Neuronal stem cell (in vitro differentiated cells): Measurements from ENCODE around the gene SEL1L.
"Not testable (repeated sequence)": the region's sequence is repeated elsewhere in the genome, so short reads cannot be mapped to it uniquely, and the experiment has no call there.

Experiments
- DNase-seq: peaks from one replicate; pipeline ENCODE4 v3.0.0-alpha.2; 2013; ENCODE audit warnings: low spot score
- H2AFZ ChIP-seq: one replicate; pipeline ENCODE4 v1.6.1; 2013; ENCODE audit warnings: mild to moderate bottlenecking, low read length, inconsistent platforms
- H2AK5ac ChIP-seq: 2 replicates; pipeline ENCODE4 v1.6.1; 2013; ENCODE audit warnings: low read depth, mild to moderate bottlenecking, inconsistent platforms, low read length, moderate library complexity, mixed read lengths
- H2BK120ac ChIP-seq: 2 replicates; pipeline ENCODE4 v1.6.1; 2013; ENCODE audit warnings: low read depth, mild to moderate bottlenecking, inconsistent platforms, low read length, moderate library complexity, mixed read lengths
- H2BK12ac ChIP-seq: one replicate; pipeline ENCODE4 v1.6.1; 2013; ENCODE audit warnings: low read length, inconsistent platforms
- H2BK15ac ChIP-seq: 2 replicates; pipeline ENCODE4 v1.6.1; 2013; ENCODE audit warnings: mild to moderate bottlenecking, low read length, inconsistent platforms, mixed read lengths
- H2BK5ac ChIP-seq: one replicate; pipeline ENCODE4 v1.6.1; 2013; ENCODE audit warnings: inconsistent platforms, mild to moderate bottlenecking, low read length, moderate library complexity
- H3K14ac ChIP-seq: one replicate; pipeline ENCODE4 v1.6.1; 2013; ENCODE audit warnings: low read length, inconsistent platforms
- H3K18ac ChIP-seq: 2 replicates; pipeline ENCODE4 v1.6.1; 2013; ENCODE audit warnings: low read length, inconsistent platforms
- H3K23ac ChIP-seq: 2 replicates; pipeline ENCODE4 v1.6.1; 2013; ENCODE audit warnings: low read depth, mild to moderate bottlenecking, mixed read lengths, low read length, inconsistent platforms; ENCODE audit not compliant: poor library complexity
- H3K27ac ChIP-seq: replicated peaks from 3 replicates; pipeline ENCODE4 v1.5.1; 2013; ENCODE audit warnings: low read length, inconsistent platforms
- H3K27me3 ChIP-seq, 3 experiments: 2 replicates each; pipeline ENCODE4 v1.6.1; 2013; ENCODE audit warnings: low read length in 3 of 3, mild to moderate bottlenecking in 2 of 3, inconsistent platforms in 1 of 3, low read depth in 1 of 3, mixed read lengths in 1 of 3, moderate library complexity in 1 of 3; ENCODE audit not compliant: control insufficient read depth in 3 of 3, insufficient read depth in 3 of 3
- H3K36me3 ChIP-seq, 2 donors: replicated peaks in 1 of 2; 2 replicates each; pipeline ENCODE4 v1.6.1; 2013; ENCODE audit warnings: low read length in 2 of 2; ENCODE audit not compliant: control insufficient read depth in 2 of 2, insufficient read depth in 2 of 2
- H3K4ac ChIP-seq: 2 replicates; pipeline ENCODE4 v1.6.1; 2013; ENCODE audit warnings: inconsistent platforms, mild to moderate bottlenecking, low read length, moderate library complexity
- H3K4me1 ChIP-seq, 2 donors: 1 replicate in 1 of 2; 2 replicates in 1 of 2; pipeline ENCODE4 v1.6.1; 2013; ENCODE audit warnings: low read length in 2 of 2, low read depth in 1 of 2; ENCODE audit not compliant: control insufficient read depth in 2 of 2, insufficient read depth in 1 of 2
- H3K4me2 ChIP-seq: one replicate; pipeline ENCODE4 v1.6.1; 2013; ENCODE audit warnings: mild to moderate bottlenecking, low read length, inconsistent platforms; ENCODE audit not compliant: insufficient read depth, poor library complexity, severe bottlenecking
- H3K4me3 ChIP-seq, 2 donors: 2 replicates each; pipeline ENCODE4 v1.5.1; 2013; ENCODE audit warnings: low read length in 2 of 2, mild to moderate bottlenecking in 2 of 2, inconsistent platforms in 1 of 2, moderate library complexity in 1 of 2
- H3K79me1 ChIP-seq: one replicate; pipeline ENCODE4 v1.6.1; 2013; ENCODE audit warnings: low read depth, mild to moderate bottlenecking, inconsistent platforms, low read length, moderate library complexity
- H3K9ac ChIP-seq: one replicate; pipeline ENCODE4 v1.6.1; 2013; ENCODE audit warnings: mild to moderate bottlenecking, low read depth, low read length, inconsistent platforms; ENCODE audit not compliant: poor library complexity
- H3K9me3 ChIP-seq, 2 donors: replicated peaks in 1 of 2; 2 replicates each; pipeline versions ENCODE3 to v1.6.1; 2013; ENCODE audit warnings: low read length in 2 of 2, mild to moderate bottlenecking in 2 of 2, inconsistent platforms in 1 of 2, low read depth in 1 of 2, mixed read lengths in 1 of 2, moderate library complexity in 1 of 2; ENCODE audit not compliant: control insufficient read depth in 2 of 2, insufficient read depth in 1 of 2
- H4K8ac ChIP-seq: one replicate; pipeline ENCODE4 v1.6.1; 2013; ENCODE audit warnings: low read depth, mild to moderate bottlenecking, inconsistent platforms, low read length, moderate library complexity
- H4K91ac ChIP-seq: one replicate; pipeline ENCODE4 v1.6.1; 2013; ENCODE audit warnings: low read length, low read depth, mild to moderate bottlenecking, inconsistent platforms; ENCODE audit not compliant: poor library complexity
- WGBS, 2 donors: extraction: QIAGEN DNeasy Blood & Tissue Kit; methylation state at CpG; one replicate each; pipeline ENCODE4 v1.1.7; 2013; ENCODE audit warnings: missing lambda C conversion rate in 2 of 2, mixed read lengths in 1 of 2; ENCODE audit not compliant: insufficient read length in 2 of 2, insufficient replicate concordance in 1 of 2; ENCODE audit errors: extremely low coverage in 2 of 2; 5-methylcytosine and 5-hydroxymethylcytosine counted together

Gene SEL1L

DNA sequence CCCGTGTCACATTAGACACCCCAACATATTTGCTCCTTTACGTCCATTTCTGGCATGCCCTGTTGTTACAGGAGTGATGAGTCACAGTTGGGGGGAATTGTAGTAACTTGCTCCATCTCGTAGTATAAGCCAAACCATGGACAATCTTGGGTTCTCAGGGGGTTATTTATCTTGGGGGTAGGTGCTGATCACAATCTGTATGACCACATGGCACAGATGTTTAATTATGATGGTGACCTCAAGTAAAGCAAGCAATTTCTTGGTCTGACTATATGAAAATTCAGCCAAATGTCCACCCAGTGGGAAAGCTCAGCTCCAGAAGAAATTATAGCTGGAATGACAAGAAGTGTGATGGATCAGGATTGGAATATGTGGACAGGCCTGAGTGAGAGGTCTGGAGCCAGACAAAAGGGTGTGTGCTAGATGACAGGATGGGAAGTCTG is 101.4 kb downstream of the SEL1L start:
- Histone ChIP-seq H3K4me3 (no peak overlapping the region), H3K4me1 (peaks cover 11 to 15% of the 10 kb centered on the region in 2 donors), H3K4ac (no peak overlapping the region), H3K18ac (no peak overlapping the region), H3K4me2 (no peak overlapping the region), H3K27me3 (peaks cover 0 to 7% (median 0%) of the 10 kb centered on the region in 3 experiments), H2BK12ac (no peak overlapping the region), H3K36me3 (peaks cover 0 to 14% of the 10 kb centered on the region in 2 donors), H3K14ac (no peak overlapping the region), H3K9ac (no peak overlapping the region), H3K9me3 (no peaks in the 10 kb centered on the region), H2AK5ac (no peak overlapping the region), H2BK15ac (no peak overlapping the region), H2BK5ac (no peak overlapping the region), H2BK120ac (no peak overlapping the region), H4K8ac (no peak overlapping the region), H3K79me1 (no peaks in the 10 kb centered on the region), H4K91ac (no peak overlapping the region), H3K27ac (no peak overlapping the region), H3K23ac (no peak overlapping the region), H2AFZ (no peak overlapping the region)
- WGBS, 2 donors = no CpG with 5 or more reads among the region's 3 CpGs
- no peak for DNase-seq

DNA sequence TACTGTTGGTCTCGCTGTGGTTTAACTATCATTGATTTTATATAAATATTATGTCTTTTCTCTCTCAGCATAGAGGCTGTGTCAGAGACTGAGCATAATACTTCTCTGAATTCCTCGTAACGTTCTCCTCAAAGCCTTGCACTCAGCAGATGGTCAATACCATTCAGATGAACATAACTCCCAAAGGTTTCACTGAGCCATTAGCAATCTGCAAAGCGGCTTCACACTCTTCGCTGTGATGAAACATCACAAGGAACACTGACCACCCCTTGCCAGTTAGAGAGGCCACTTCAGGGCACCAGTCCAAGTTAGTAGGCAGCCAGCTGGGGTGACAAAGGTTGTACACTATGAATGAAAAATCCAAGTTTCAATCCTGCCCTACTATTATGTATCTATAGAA is 103.4 kb downstream of the SEL1L start:
- no peak for DNase-seq
- no CpG with 5 or more reads among the region's 5 CpGs for WGBS, 2 donors

GRCh38 chr14:81429749-81430148 is 103.9 kb downstream of the SEL1L start:
- H3K4me2 ChIP-seq, H3K4ac ChIP-seq, H3K18ac ChIP-seq, H2BK120ac ChIP-seq, DNase-seq, H2AK5ac ChIP-seq, H2BK15ac ChIP-seq, H3K9ac ChIP-seq, H3K4me3 ChIP-seq, H2AFZ ChIP-seq, H2BK5ac ChIP-seq, H4K91ac ChIP-seq, H4K8ac ChIP-seq, H3K27me3 ChIP-seq, H2BK12ac ChIP-seq, H3K27ac ChIP-seq, H3K23ac ChIP-seq, H3K9me3 ChIP-seq, H3K14ac ChIP-seq, H3K79me1 ChIP-seq: not testable (repeated sequence)
- H3K36me3 ChIP-seq = peaks cover 0 to 35% of the 10 kb centered on the region in 2 donors
- H3K4me1 ChIP-seq = peaks cover 11 to 16% of the 10 kb centered on the region in 2 donors
- no CpG with 5 or more reads among the region's 11 CpGs for WGBS, 2 donors

More for the DNA sequence above, 103.4 kb downstream of the SEL1L start:
- Histone ChIP-seq H2AK5ac (no peak overlapping the region), H3K36me3 (peaks cover 0 to 34% of the 10 kb centered on the region in 2 donors), H2BK5ac (no peak overlapping the region), H3K27ac (no peak overlapping the region), H2BK120ac (no peak overlapping the region), H3K4ac (no peak overlapping the region), H2AFZ (no peak overlapping the region), H3K4me1 (peaks cover 11 to 14% of the 10 kb centered on the region in 2 donors), H3K4me3 (no peak overlapping the region), H4K8ac (no peak overlapping the region), H2BK15ac (no peak overlapping the region), H4K91ac (no peak overlapping the region), H3K9me3 (no peaks in the 10 kb centered on the region), H3K9ac (no peak overlapping the region), H3K27me3 (no peaks in the 10 kb centered on the region), H3K79me1 (no peaks in the 10 kb centered on the region), H2BK12ac (no peak overlapping the region), H3K23ac (no peak overlapping the region), H3K18ac (no peak overlapping the region), H3K4me2 (no peak overlapping the region), H3K14ac (no peak overlapping the region)

- H3K9me3 ChIP-seq = peaks cover 0 to 2% of the 10 kb centered on the region in 2 donors
- no peak overlapping the region for H4K8ac ChIP-seq
- H3K27ac ChIP-seq = no peak overlapping the region
- no peak overlapping the region for H3K4me2 ChIP-seq
- no peak overlapping the region for H4K91ac ChIP-seq
- no peak overlapping the region for H2BK12ac ChIP-seq
- H2BK15ac ChIP-seq = no peak overlapping the region
- H3K18ac ChIP-seq = no peak overlapping the region
- no peak overlapping the region for H3K4me3 ChIP-seq
- no peaks in the 10 kb centered on the region for H3K79me1 ChIP-seq
- H3K27me3 ChIP-seq = no peaks in the 10 kb centered on the region
- H3K4ac ChIP-seq = no peak overlapping the region
- no peak overlapping the region for H3K9ac ChIP-seq
- no peak for DNase-seq
- H3K36me3 ChIP-seq = peaks cover 0 to 38% of the 10 kb centered on the region in 2 donors
- WGBS, 2 donors = no CpG with 5 or more reads among the region's 1 CpG
- no peak overlapping the region for H2AK5ac ChIP-seq
- H3K4me1 ChIP-seq = peaks cover 7 to 13% of the 10 kb centered on the region in 2 donors
- no peak overlapping the region for H3K23ac ChIP-seq
- H3K14ac ChIP-seq = no peak overlapping the region
- H2BK5ac ChIP-seq = no peak overlapping the region
- H2AFZ ChIP-seq = no peak overlapping the region
- H2BK120ac ChIP-seq = no peak overlapping the region
Observed at GRCh38 chr14:81429028-81429427, 104.6 kb downstream of the SEL1L start.
